SK-N-SH treated with all-trans-retinoic acid at 6 μM for 48 hours (cell line): Measurements from ENCODE around the gene NCMAP.

ENCODE experiments used
- CREB5 ChIP-seq: fragments of 250-450 bp; sonication (Bioruptor Pico); IDR thresholded peaks from 2 replicates; pipeline ENCODE4 v1.5.1; 2020; ENCODE audit warnings: low read depth, mild to moderate bottlenecking, moderate library complexity
- RARB ChIP-seq: fragments of 250-450 bp; sonication (Bioruptor Pico); IDR thresholded peaks from 2 replicates; pipeline ENCODE4 v1.8.0; 2021; ENCODE audit warnings: mild to moderate bottlenecking, moderate library complexity
- SNAI2 ChIP-seq: fragments of 250-450 bp; sonication (Bioruptor Pico); IDR thresholded peaks from 2 replicates; pipeline ENCODE4 v1.5.0; 2020; ENCODE audit warnings: mild to moderate bottlenecking, moderate library complexity
- TCF4 ChIP-seq: fragments of 250-450 bp; sonication (Bioruptor Pico); IDR thresholded peaks from 2 replicates; pipeline ENCODE4 v1.8.0; 2021; ENCODE audit warnings: mild to moderate bottlenecking, moderate library complexity, borderline replicate concordance
- ZFP3 ChIP-seq: fragments of 250-450 bp; sonication (Bioruptor Pico); IDR thresholded peaks from 2 replicates; pipeline ENCODE4 v1.5.0; 2020; ENCODE audit warnings: mild to moderate bottlenecking, moderate library complexity
- ZNF8 ChIP-seq: fragments of 450-650 bp; formaldehyde crosslinking; IDR thresholded peaks from 2 replicates; pipeline ENCODE4 v1.5.0; 2020; ENCODE audit warnings: mild to moderate bottlenecking, moderate library complexity

GRCh38 chr1:24635195-24635843 lies 79.4 kb downstream of the NCMAP start:
- TF ChIP-seq ZFP3 (no peak), TCF4 (CRISPR knock-in tag) (no peak), CREB5 (CRISPR knock-in tag) (no peak), ZNF8 (CRISPR knock-in tag) (no peak), RARB (CRISPR knock-in tag) (no peak), SNAI2 (CRISPR knock-in tag) (no peak)
